MCF 10A (cell line): Measurements from ENCODE around the gene LPP. TPM values are rescaled to one million over a fixed set of nuclear protein-coding genes. Genes with fewer than 3 reads are reported as not detected.

Source experiments
- BruUV-seq: library from RNA; stranded (reverse); fragments of 400-500 nt; replicated peaks from 2 replicates; lab custom pipeline; 2021; lab: Mats Ljungman, UMichigan
- CTCF ChIA-PET: fragments of 300-600 bp; sonication (Branson Sonifier 250); formaldehyde crosslinking; extraction: SDS; loops from one replicate; lab custom pipeline; 2021; ENCODE audit warnings: antibody characterized with exemption, inconsistent platforms; lab: Yijun Ruan, JAX
- POLR2A ChIA-PET: fragments of 300-600, 350-650 bp; sonication (Branson Sonifier 250); formaldehyde crosslinking; extraction: SDS; loops from one replicate; lab custom pipeline; 2020; ENCODE audit warnings: antibody characterized with exemption, inconsistent platforms; lab: Yijun Ruan, JAX
- DNase-seq: peaks from one replicate; pipeline ENCODE4 v3.0.0-alpha.2; 2018; ENCODE audit not compliant: unreplicated experiment
- H3K27ac Mint-ChIP-seq: one replicate; pipeline ENCODE4 v1.8.0; 2022; ENCODE audit warnings: mild to moderate bottlenecking, low read depth, mixed read lengths; ENCODE audit not compliant: unreplicated experiment
- H3K27me3 Mint-ChIP-seq: one replicate; pipeline ENCODE4 v1.8.0; 2022; ENCODE audit warnings: mixed read lengths; ENCODE audit not compliant: insufficient read depth, unreplicated experiment
- H3K36me3 Mint-ChIP-seq: one replicate; pipeline ENCODE4 v1.8.0; 2022; ENCODE audit warnings: mild to moderate bottlenecking, moderate library complexity, mixed read lengths; ENCODE audit not compliant: insufficient read depth, unreplicated experiment
- H3K4me1 Mint-ChIP-seq: one replicate; pipeline ENCODE4 v1.8.0; 2022; ENCODE audit warnings: mixed read lengths; ENCODE audit not compliant: insufficient read depth, unreplicated experiment
- H3K4me3 Mint-ChIP-seq: one replicate; pipeline ENCODE4 v1.8.0; 2022; ENCODE audit warnings: mild to moderate bottlenecking, moderate library complexity, mixed read lengths; ENCODE audit not compliant: unreplicated experiment
- H3K9me3 Mint-ChIP-seq: one replicate; pipeline ENCODE4 v1.8.0; 2022; ENCODE audit warnings: mixed read lengths; ENCODE audit not compliant: unreplicated experiment
- CTCF ChIP-seq: fragments of 200-600 bp; IDR thresholded peaks from one replicate; pipeline ENCODE4 v1.8.0; 2022; ENCODE audit warnings: antibody characterized with exemption, mild to moderate bottlenecking; ENCODE audit not compliant: unreplicated experiment
- intact Hi-C: fragments of 100-400 bp; cut with micrococcal nuclease; formaldehyde crosslinking; loops from 2 replicates; pipeline ENCODE4 v1.14.1; 2022
- total RNA-seq: library from RNA; stranded (reverse); gene quantifications from 2 replicates; pipeline ENCODE4 v1.2.3, GENCODE V29; 2022

The LPP gene
- total RNA-seq, 1 experiment from 2014 or later, result 117 TPM

- no peak for DNase-seq
- Mint-ChIP-seq H3K27me3 (no peaks in the 10 kb centered on the region), H3K27ac (no peak overlapping the region), H3K9me3 (no peaks in the 10 kb centered on the region), H3K4me3 (no peak overlapping the region), H3K36me3 (peaks cover 17% of the 10 kb centered on the region), H3K4me1 (peaks cover 5% of the 10 kb centered on the region)
- CTCF ChIA-PET, result no interaction called here
- BruUV-seq, result no TSS peak
- POLR2A ChIA-PET, result no interaction called here
- intact Hi-C loops, result no loop called here
- TF ChIP-seq CTCF, result no peak
These were observed 257.8 kb downstream of the LPP start for GRCh38 chr3:188411750-188412149.

- no peak for TF ChIP-seq CTCF
- Mint-ChIP-seq H3K4me3 (no peak overlapping the region), H3K9me3 (no peaks in the 10 kb centered on the region), H3K4me1 (peaks cover 16% of the 10 kb centered on the region), H3K36me3 (peaks cover 10% of the 10 kb centered on the region), H3K27me3 (no peaks in the 10 kb centered on the region), H3K27ac (no peak overlapping the region)
- no TSS peak for BruUV-seq
- ChIA-PET CTCF (interaction anchor here (0.8 kb wide), 1 partner anchor 674 kb away, joined by 4 read pairs; no protein-coding TSS in a partner anchor), POLR2A (interaction anchor here (0.5 to 1.3 kb wide), 3 partner anchors 18 to 547 kb away, joined by 3 read pairs; no protein-coding TSS in a partner anchor)
- DNase-seq, result peak; percentile 61
- intact Hi-C loops, result no loop called here
These were observed 261.2 kb downstream of the LPP start for GRCh38 chr3:188415196-188415595.

GRCh38 chr3:188416041-188416440 lies 262.1 kb downstream of the LPP start:
- Mint-ChIP-seq H3K36me3 (peaks cover 7% of the 10 kb centered on the region), H3K4me1 (peaks cover 19% of the 10 kb centered on the region), H3K4me3 (no peak overlapping the region), H3K27me3 (no peaks in the 10 kb centered on the region), H3K9me3 (no peaks in the 10 kb centered on the region), H3K27ac (no peak overlapping the region)
- CTCF ChIA-PET, result interaction anchor here (0.5 kb wide), 1 partner anchor 536 kb away, joined by 3 read pairs; no protein-coding TSS in a partner anchor
- no peak for TF ChIP-seq CTCF
- BruUV-seq, result no TSS peak
- DNase-seq, result peak; percentile 19
- POLR2A ChIA-PET, result interaction anchor here (0.9 kb wide), 1 partner anchor 490 kb away, joined by 3 read pairs; no protein-coding TSS in a partner anchor
- intact Hi-C loops, result no loop called here

- no peak for TF ChIP-seq CTCF
- peak; percentile 88 for DNase-seq
- ChIA-PET POLR2A (interaction anchor here (0.6 to 1.7 kb wide), 9 partner anchors 8 to 672 kb away, joined by 3 to 12 read pairs (median 3); partner anchors contain the start of gene BCL6), CTCF (interaction anchor here (1.3 kb wide), 1 partner anchor 670 kb away, joined by 3 read pairs; no protein-coding TSS in a partner anchor)
- BruUV-seq, result no TSS peak
- H3K4me1 Mint-ChIP-seq, result peaks cover 24% of the 10 kb centered on the region
- peaks cover 7% of the 10 kb centered on the region for H3K36me3 Mint-ChIP-seq
- H3K27ac Mint-ChIP-seq, result peak overlapping the region; percentile 66
- H3K9me3 Mint-ChIP-seq, result no peaks in the 10 kb centered on the region
- intact Hi-C loops, result no loop called here
- no peaks in the 10 kb centered on the region for H3K27me3 Mint-ChIP-seq
- no peak overlapping the region for H3K4me3 Mint-ChIP-seq
These were observed 263.3 kb downstream of the LPP start for GRCh38 chr3:188417271-188417696.
